Coronary artery (tissue), 2 donors: ENCODE measurements around the gene MT1G.

Source experiments
- DNase-seq: peaks from one replicate; pipeline ENCODE4 v3.0.0-alpha.2; 2017; ENCODE audit warnings: low spot score
- H3K27ac ChIP-seq, 2 donors: fragments of 200-600 bp; sonication (generic); one replicate each; pipeline ENCODE4 v1.5.1; 2016 to 2019
- H3K4me3 ChIP-seq: fragments of 200-600 bp; sonication (generic); 2 replicates; pipeline ENCODE4 v1.5.1; 2016; ENCODE audit warnings: mild to moderate bottlenecking, moderate library complexity
- CTCF ChIP-seq: fragments of 200-600 bp; sonication (generic); IDR thresholded peaks from one replicate; pipeline ENCODE4 v1.5.1; 2019; ENCODE audit warnings: antibody characterized with exemption

The MT1G gene

GRCh38 chr16:56697456-56698155, 29.7 kb upstream of the MT1G start:
- Histone ChIP-seq H3K4me3 (no peak overlapping the region), H3K27ac (no peak overlapping the region)
- TF ChIP-seq CTCF: no peak
- DNase-seq: no peak

GRCh38 chr16:56695246-56695645, 27.4 kb upstream of the MT1G start:
- no peak for TF ChIP-seq CTCF

GRCh38 chr16:56691885-56692284, 24.0 kb upstream of the MT1G start:
- no peak for DNase-seq
- Histone ChIP-seq H3K27ac (no peak overlapping the region), H3K4me3 (no peak overlapping the region)
- no peak for TF ChIP-seq CTCF

More at GRCh38 chr16:56695246-56695645, 27.4 kb upstream of the MT1G start:
- no peak for DNase-seq
- Histone ChIP-seq H3K4me3 (no peak overlapping the region), H3K27ac (no peak overlapping the region)

GRCh38 chr16:56690420-56691122, 22.7 kb upstream of the MT1G start:
- Histone ChIP-seq H3K27ac (no peak overlapping the region), H3K4me3 (no peak overlapping the region)
- no peak for TF ChIP-seq CTCF
- no peak for DNase-seq

GRCh38 chr16:56689171-56689570, 21.3 kb upstream of the MT1G start:
- DNase-seq: no peak
- no peak overlapping the region for H3K4me3 ChIP-seq
- H3K27ac ChIP-seq: no peak overlapping the region
- no peak for TF ChIP-seq CTCF

- DNase-seq: no peak
- no peak overlapping the region for H3K4me3 ChIP-seq
- H3K27ac ChIP-seq: no peak overlapping the region
- TF ChIP-seq CTCF: no peak
Observed at GRCh38 chr16:56688762-56689161, 20.9 kb upstream of the MT1G start.

GRCh38 chr16:56686758-56687157, 18.9 kb upstream of the MT1G start:
- TF ChIP-seq CTCF: no peak
- Histone ChIP-seq H3K4me3 (no peak overlapping the region), H3K27ac (no peak overlapping the region)
- no peak for DNase-seq
